ENCODE results near the gene SNX18.

GRCh38 chr5:54476682-54477081 is 40.9 kb upstream of the SNX18 start:
- TF ChIP-seq, protein P1, sequence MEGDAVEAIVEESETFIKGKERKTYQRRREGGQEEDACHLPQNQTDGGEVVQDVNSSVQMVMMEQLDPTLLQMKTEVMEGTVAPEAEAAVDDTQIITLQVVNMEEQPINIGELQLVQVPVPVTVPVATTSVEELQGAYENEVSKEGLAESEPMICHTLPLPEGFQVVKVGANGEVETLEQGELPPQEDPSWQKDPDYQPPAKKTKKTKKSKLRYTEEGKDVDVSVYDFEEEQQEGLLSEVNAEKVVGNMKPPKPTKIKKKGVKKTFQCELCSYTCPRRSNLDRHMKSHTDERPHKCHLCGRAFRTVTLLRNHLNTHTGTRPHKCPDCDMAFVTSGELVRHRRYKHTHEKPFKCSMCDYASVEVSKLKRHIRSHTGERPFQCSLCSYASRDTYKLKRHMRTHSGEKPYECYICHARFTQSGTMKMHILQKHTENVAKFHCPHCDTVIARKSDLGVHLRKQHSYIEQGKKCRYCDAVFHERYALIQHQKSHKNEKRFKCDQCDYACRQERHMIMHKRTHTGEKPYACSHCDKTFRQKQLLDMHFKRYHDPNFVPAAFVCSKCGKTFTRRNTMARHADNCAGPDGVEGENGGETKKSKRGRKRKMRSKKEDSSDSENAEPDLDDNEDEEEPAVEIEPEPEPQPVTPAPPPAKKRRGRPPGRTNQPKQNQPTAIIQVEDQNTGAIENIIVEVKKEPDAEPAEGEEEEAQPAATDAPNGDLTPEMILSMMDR (IDR thresholded peaks at IDR 0.05), result no peak
- no peak for TF ChIP-seq POLR2A (IDR thresholded peaks at IDR 0.05)
